Adipocyte (in vitro differentiated cells): ENCODE measurements around the gene PER2.

Experiments used
- DNase-seq: peaks from one replicate; pipeline ENCODE4 v3.0.0-alpha.2; 2015; ENCODE audit warnings: low read depth
- H3K27me3 ChIP-seq: replicated peaks from 2 replicates; pipeline ENCODE4 v1.7.0; 2013; ENCODE audit warnings: mild to moderate bottlenecking, low read length, moderate library complexity; ENCODE audit not compliant: control insufficient read depth, insufficient read depth
- H3K36me3 ChIP-seq: 2 replicates; pipeline ENCODE4 v1.7.0; 2013; ENCODE audit warnings: low read length, mild to moderate bottlenecking, moderate library complexity; ENCODE audit not compliant: control insufficient read depth, insufficient read depth, severe bottlenecking
- H3K4me1 ChIP-seq: 2 replicates; pipeline ENCODE4 v1.7.0; 2013; ENCODE audit warnings: mild to moderate bottlenecking, low read length, moderate library complexity; ENCODE audit not compliant: control insufficient read depth, insufficient read depth
- H3K4me3 ChIP-seq: 2 replicates; pipeline ENCODE4 v1.7.0; 2013; ENCODE audit warnings: mild to moderate bottlenecking, low read length, moderate library complexity
- H3K9ac ChIP-seq: 2 replicates; pipeline ENCODE4 v1.7.0; 2013; ENCODE audit warnings: mild to moderate bottlenecking, low read length, moderate library complexity
- H3K9me3 ChIP-seq: 2 replicates; pipeline ENCODE4 v1.7.0; 2013; ENCODE audit warnings: mild to moderate bottlenecking, low read length, moderate library complexity; ENCODE audit not compliant: control insufficient read depth

Gene PER2

DNA sequence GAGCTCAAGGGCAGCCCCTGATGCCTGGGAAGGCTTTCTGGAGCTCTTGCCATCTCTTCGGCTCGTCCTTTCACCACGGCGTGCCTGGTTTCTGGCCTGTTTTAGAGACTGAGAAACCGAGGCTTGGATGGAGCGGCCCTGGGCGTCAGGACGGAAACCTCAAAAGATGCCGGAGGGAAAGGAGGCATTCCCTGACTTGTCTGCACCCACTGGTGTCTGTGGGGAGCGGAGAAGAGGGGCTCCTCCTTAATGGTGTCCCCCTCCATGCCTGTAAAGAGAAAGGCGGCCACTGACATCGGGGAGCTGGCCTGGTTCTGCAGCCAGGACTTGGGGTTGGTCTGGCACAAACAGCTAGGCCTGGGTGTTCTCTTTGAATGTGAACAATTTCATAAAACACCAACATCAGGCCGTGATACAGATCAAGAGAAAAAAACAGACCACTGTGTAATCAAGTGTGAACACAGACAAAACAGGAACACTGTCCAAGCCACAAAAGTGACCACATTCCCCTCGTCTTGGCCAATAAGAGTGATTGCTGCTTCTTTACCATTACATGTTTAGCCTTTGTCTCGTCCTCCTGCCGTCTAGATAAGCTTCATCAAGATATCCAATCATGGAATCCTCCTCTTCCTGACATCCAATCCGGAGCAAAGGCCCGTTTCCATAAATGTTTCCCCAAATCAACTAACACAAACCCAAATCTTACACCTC, 84.3 kb downstream of the PER2 start:
- no peaks in the 10 kb centered on the region for H3K36me3 ChIP-seq

DNA sequence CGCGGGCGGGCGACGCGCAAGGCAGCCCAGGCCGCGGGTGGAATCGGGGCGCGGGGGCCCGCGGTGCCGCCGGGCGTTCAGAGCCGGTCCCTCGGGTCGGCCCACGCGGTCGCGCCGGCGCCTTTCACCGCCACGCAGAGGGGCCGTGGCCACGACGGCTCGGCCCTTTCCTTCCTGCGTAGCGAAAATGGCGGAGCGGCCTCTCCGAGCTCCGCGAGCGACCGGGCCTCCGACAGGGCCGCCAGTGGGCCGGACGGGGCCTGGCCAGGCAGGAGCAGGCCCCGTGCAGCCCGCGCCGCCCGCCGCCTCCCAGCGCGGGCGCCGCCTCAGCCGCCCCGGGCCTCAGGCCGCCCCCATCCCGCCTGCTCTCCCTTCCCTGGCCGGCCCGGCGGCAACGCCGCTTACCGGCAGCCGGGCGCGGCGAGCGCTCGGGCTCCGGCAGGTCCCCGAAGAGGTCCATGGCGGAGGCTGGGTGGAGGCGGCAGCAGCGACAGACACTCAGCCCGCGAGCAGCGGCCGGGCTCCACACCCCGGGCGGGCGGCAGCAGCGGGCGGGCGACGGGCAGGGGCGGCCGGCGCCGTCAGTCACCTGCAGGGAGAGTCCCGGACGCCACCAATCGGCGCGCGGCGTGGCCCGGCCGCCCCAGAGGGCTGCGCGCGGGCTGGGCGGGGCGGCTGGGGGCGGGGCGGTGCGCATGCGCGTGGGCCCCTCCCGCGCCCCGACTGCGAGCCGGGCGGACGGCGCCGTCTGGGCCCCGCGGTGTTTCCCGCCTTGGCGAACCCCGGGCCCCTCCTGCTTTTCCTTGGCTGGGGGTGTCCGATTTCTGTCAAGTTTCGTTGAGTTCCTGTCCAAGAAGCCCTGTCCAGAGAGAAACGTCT, 85.1 kb downstream of the PER2 start, which contains the start of gene ILKAP:
TSS of gene ILKAP (minus strand) at position 602 of the 879 bp plus-strand sequence. CDS start at position 460, 142 bp downstream.
- Histone ChIP-seq H3K27me3 (peaks cover 11% of the 10 kb centered on the region), H3K9ac (peak within 1 kb of the TSS; percentile 95), H3K9me3 (no peaks in the 10 kb centered on the region), H3K4me3 (peak within 1 kb of the TSS; percentile 94), H3K36me3 (no peaks in the 10 kb centered on the region), H3K4me1 (peaks cover 21% of the 10 kb centered on the region)
- peak; percentile 95 for DNase-seq

More for the DNA sequence above, 84.3 kb downstream of the PER2 start:
- Histone ChIP-seq H3K9ac (peak overlapping the region; percentile 88), H3K27me3 (peaks cover 13% of the 10 kb centered on the region), H3K4me3 (peak overlapping the region; percentile 79), H3K9me3 (no peaks in the 10 kb centered on the region), H3K4me1 (peaks cover 21% of the 10 kb centered on the region)
- DNase-seq: no peak

DNA sequence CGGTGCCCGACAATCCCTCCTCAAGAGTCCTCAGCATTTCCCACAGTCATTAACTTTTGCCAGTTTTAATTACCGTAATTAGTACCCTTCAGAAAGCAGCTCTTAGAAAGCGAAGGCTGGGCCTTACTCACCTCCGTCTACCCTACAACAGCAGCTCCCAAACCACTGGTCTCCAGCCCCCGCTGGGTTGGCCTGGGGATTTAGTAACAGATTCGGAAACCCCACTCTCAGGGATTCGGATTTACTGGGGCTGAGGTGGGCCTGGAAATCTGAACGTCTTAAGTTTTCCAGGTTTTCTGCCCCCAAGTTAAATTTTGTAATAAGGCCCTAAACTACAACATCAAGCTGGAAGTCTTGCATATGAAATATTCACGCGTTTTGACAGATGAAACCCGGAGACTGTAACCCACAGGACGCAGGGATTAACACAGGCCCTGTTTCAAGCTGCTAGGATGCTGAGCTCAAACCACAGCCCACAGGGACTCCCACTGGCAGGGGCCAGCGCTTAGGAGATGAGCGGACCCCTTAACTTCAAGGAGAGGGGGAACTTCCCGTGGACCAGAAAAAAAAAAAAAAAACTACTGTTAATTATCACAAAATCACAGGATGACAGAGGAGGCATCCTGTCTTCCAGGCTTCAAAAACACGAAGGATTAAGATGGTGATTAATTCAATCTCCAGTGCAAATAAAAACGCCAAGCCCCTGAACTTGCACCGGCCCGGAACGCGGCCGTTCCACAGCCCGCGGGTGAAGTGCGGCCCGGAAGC, 85.9 kb downstream of the PER2 start:
- peak overlapping the region; percentile 95 for H3K9ac ChIP-seq
- peak overlapping the region; percentile 94 for H3K4me3 ChIP-seq
- peaks cover 8% of the 10 kb centered on the region for H3K27me3 ChIP-seq
- peaks cover 21% of the 10 kb centered on the region for H3K4me1 ChIP-seq
- no peaks in the 10 kb centered on the region for H3K36me3 ChIP-seq
- peak; percentile 56 for DNase-seq
- no peaks in the 10 kb centered on the region for H3K9me3 ChIP-seq
